ENCODE data around the gene SFRP5.
A peak's percentile ranks its signal among the peaks of the same experiment; 100 is the strongest.

Gene SFRP5, protein sequence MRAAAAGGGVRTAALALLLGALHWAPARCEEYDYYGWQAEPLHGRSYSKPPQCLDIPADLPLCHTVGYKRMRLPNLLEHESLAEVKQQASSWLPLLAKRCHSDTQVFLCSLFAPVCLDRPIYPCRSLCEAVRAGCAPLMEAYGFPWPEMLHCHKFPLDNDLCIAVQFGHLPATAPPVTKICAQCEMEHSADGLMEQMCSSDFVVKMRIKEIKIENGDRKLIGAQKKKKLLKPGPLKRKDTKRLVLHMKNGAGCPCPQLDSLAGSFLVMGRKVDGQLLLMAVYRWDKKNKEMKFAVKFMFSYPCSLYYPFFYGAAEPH

GRCh38 chr10:97771913-97772823 lies at the start of gene SFRP5:
SFRP5 (minus strand) TSS chr10:97771999; CDS start chr10:97771833, 166 bp downstream.
- H3K4me3 Mint-ChIP-seq, result peak within 1 kb of the TSS; percentile 37
- no peaks in the 10 kb centered on the region for H3K9me3 Mint-ChIP-seq
- peaks cover 3% of the 10 kb centered on the region for H3K4me1 Mint-ChIP-seq (ENCODE audit: low read depth)
- peaks cover 52% of the 10 kb centered on the region for H3K27me3 Mint-ChIP-seq (ENCODE audit: low read depth)
- peaks cover 2% of the 10 kb centered on the region for H3K36me3 Mint-ChIP-seq (ENCODE audit: low read depth)
- no peak within 1 kb of the TSS for H3K27ac Mint-ChIP-seq

- no peaks in the 10 kb centered on the region for H3K4me1 Mint-ChIP-seq (ENCODE audit: low read depth)
- no peaks in the 10 kb centered on the region for H3K9me3 Mint-ChIP-seq
- no peaks in the 10 kb centered on the region for H3K36me3 Mint-ChIP-seq (ENCODE audit: low read depth)
- peaks cover 3% of the 10 kb centered on the region for H3K27me3 Mint-ChIP-seq (ENCODE audit: low read depth)
- no peak overlapping the region for H3K27ac Mint-ChIP-seq
- no peak overlapping the region for H3K4me3 Mint-ChIP-seq
Measured at GRCh38 chr10:97820096-97820704, 48.4 kb upstream of the SFRP5 start.

GRCh38 chr10:97818572-97818971 lies 46.8 kb upstream of the SFRP5 start:
- Mint-ChIP-seq H3K4me3 (no peak overlapping the region), H3K36me3 (ENCODE audit: low read depth) (no peaks in the 10 kb centered on the region), H3K9me3 (no peaks in the 10 kb centered on the region), H3K27ac (no peak overlapping the region), H3K27me3 (ENCODE audit: low read depth) (peaks cover 3% of the 10 kb centered on the region), H3K4me1 (ENCODE audit: low read depth) (no peaks in the 10 kb centered on the region)

GRCh38 chr10:97816609-97817008 lies 44.8 kb upstream of the SFRP5 start:
- Mint-ChIP-seq H3K9me3 (no peaks in the 10 kb centered on the region), H3K4me1 (ENCODE audit: low read depth) (no peaks in the 10 kb centered on the region), H3K36me3 (ENCODE audit: low read depth) (no peaks in the 10 kb centered on the region), H3K4me3 (no peak overlapping the region), H3K27ac (no peak overlapping the region), H3K27me3 (ENCODE audit: low read depth) (peaks cover 3% of the 10 kb centered on the region)

GRCh38 chr10:97814996-97815395 lies 43.2 kb upstream of the SFRP5 start:
- peaks cover 6% of the 10 kb centered on the region for H3K27me3 Mint-ChIP-seq (ENCODE audit: low read depth)
- H3K4me1 Mint-ChIP-seq (ENCODE audit: low read depth), result no peaks in the 10 kb centered on the region
- H3K27ac Mint-ChIP-seq, result no peak overlapping the region
- H3K9me3 Mint-ChIP-seq, result no peaks in the 10 kb centered on the region
- H3K36me3 Mint-ChIP-seq (ENCODE audit: low read depth), result no peaks in the 10 kb centered on the region
- H3K4me3 Mint-ChIP-seq, result no peak overlapping the region

DNA sequence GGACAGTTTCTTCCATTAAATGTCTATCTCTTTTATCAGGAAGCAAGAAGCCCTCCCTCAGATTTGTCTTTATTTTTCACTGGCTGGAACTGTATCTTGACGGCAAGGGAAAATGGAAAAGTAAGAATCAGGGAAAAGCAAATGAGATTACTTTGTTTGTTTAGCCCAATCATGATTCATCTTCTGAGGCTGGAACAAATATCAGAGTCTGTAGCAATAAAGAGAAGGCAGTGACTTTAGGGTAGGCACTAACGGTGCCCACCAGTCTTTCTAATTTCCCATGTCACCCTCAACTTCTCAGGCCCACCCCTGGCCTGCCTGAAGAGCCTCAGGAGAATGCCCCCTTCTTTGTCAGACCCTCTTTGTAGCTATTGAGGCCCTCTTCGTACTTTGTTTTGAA lies 41.5 kb upstream of the SFRP5 start:
- no peaks in the 10 kb centered on the region for H3K36me3 Mint-ChIP-seq (ENCODE audit: low read depth)
- no peaks in the 10 kb centered on the region for H3K9me3 Mint-ChIP-seq
- H3K27me3 Mint-ChIP-seq (ENCODE audit: low read depth), result peaks cover 6% of the 10 kb centered on the region
- no peaks in the 10 kb centered on the region for H3K4me1 Mint-ChIP-seq (ENCODE audit: low read depth)
- no peak overlapping the region for H3K27ac Mint-ChIP-seq
- no peak overlapping the region for H3K4me3 Mint-ChIP-seq

- no peak overlapping the region for H3K4me3 Mint-ChIP-seq
- H3K4me1 Mint-ChIP-seq (ENCODE audit: low read depth), result no peaks in the 10 kb centered on the region
- no peaks in the 10 kb centered on the region for H3K36me3 Mint-ChIP-seq (ENCODE audit: low read depth)
- no peak overlapping the region for H3K27ac Mint-ChIP-seq
- no peaks in the 10 kb centered on the region for H3K9me3 Mint-ChIP-seq
- H3K27me3 Mint-ChIP-seq (ENCODE audit: low read depth), result peaks cover 6% of the 10 kb centered on the region
Measured at GRCh38 chr10:97812696-97813095, 40.9 kb upstream of the SFRP5 start.

GRCh38 chr10:97811958-97812357 lies 40.2 kb upstream of the SFRP5 start:
- no peak overlapping the region for H3K27ac Mint-ChIP-seq
- peaks cover 6% of the 10 kb centered on the region for H3K27me3 Mint-ChIP-seq (ENCODE audit: low read depth)
- no peaks in the 10 kb centered on the region for H3K9me3 Mint-ChIP-seq
- no peak overlapping the region for H3K4me3 Mint-ChIP-seq
- no peaks in the 10 kb centered on the region for H3K4me1 Mint-ChIP-seq (ENCODE audit: low read depth)
- H3K36me3 Mint-ChIP-seq (ENCODE audit: low read depth), result no peaks in the 10 kb centered on the region

GRCh38 chr10:97810446-97810845 lies 38.6 kb upstream of the SFRP5 start:
- Mint-ChIP-seq H3K9me3 (no peaks in the 10 kb centered on the region), H3K4me1 (ENCODE audit: low read depth) (no peaks in the 10 kb centered on the region), H3K27me3 (ENCODE audit: low read depth) (peaks cover 6% of the 10 kb centered on the region), H3K27ac (no peak overlapping the region), H3K4me3 (no peak overlapping the region), H3K36me3 (ENCODE audit: low read depth) (no peaks in the 10 kb centered on the region)

DNA sequence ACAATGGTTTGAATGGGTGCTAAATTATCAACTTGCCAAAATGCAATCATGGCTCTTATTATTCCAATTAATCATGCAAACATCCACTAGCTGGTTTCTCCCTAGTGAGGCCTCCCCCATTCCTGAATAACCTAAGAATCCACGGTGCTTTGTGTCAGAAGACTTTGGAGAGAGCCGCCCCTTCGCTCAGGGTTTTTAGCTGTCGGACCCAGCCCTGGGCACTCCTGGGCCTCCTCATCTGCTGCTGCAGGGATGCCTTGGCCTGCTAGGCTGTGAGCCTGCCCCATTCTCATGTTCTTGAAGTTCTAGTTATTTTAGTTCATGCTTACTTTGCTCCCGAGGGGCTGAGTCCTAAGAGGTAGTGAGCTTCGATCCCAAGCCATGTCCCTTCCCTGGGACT lies 34.1 kb upstream of the SFRP5 start:
- Mint-ChIP-seq H3K4me1 (ENCODE audit: low read depth) (no peaks in the 10 kb centered on the region), H3K36me3 (ENCODE audit: low read depth) (no peaks in the 10 kb centered on the region), H3K9me3 (no peaks in the 10 kb centered on the region), H3K4me3 (no peak overlapping the region), H3K27me3 (ENCODE audit: low read depth) (peaks cover 17% of the 10 kb centered on the region), H3K27ac (no peak overlapping the region)

- Mint-ChIP-seq H3K4me3 (no peak overlapping the region), H3K9me3 (no peaks in the 10 kb centered on the region), H3K36me3 (ENCODE audit: low read depth) (no peaks in the 10 kb centered on the region), H3K27ac (no peak overlapping the region), H3K4me1 (ENCODE audit: low read depth) (no peaks in the 10 kb centered on the region), H3K27me3 (ENCODE audit: low read depth) (peaks cover 10% of the 10 kb centered on the region)
Measured at GRCh38 chr10:97805096-97805884, 33.5 kb upstream of the SFRP5 start.

DNA sequence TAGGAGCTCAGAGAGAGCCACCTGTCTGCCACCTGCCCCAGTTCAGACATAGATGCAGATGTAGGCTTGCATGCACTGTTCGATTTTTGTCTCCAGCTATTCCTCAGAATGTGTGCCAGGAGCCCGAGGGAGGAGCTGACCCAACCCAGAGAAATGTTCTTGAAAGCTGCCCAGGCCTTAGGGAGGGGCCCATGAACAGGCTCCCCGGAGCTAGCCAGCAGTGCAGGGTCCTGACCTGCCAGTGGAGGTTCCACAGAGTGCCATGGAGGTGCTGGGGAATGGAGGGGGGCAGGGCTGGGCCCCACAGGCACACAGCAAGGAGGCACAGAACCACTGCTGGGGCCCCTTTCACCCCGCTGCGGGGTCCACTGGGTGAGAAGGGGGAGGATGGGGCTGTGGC lies 29.6 kb upstream of the SFRP5 start:
- H3K4me1 Mint-ChIP-seq (ENCODE audit: low read depth), result peaks cover 8% of the 10 kb centered on the region
- peaks cover 10% of the 10 kb centered on the region for H3K27me3 Mint-ChIP-seq (ENCODE audit: low read depth)
- H3K9me3 Mint-ChIP-seq, result peaks cover 23% of the 10 kb centered on the region
- H3K36me3 Mint-ChIP-seq (ENCODE audit: low read depth), result peaks cover 12% of the 10 kb centered on the region
- no peak overlapping the region for H3K4me3 Mint-ChIP-seq
- no peak overlapping the region for H3K27ac Mint-ChIP-seq

GRCh38 chr10:97800474-97800873 lies 28.7 kb upstream of the SFRP5 start:
- Mint-ChIP-seq H3K9me3 (peaks cover 23% of the 10 kb centered on the region), H3K4me1 (ENCODE audit: low read depth) (peaks cover 16% of the 10 kb centered on the region), H3K27me3 (ENCODE audit: low read depth) (peaks cover 10% of the 10 kb centered on the region), H3K4me3 (no peak overlapping the region), H3K27ac (no peak overlapping the region), H3K36me3 (ENCODE audit: low read depth) (peaks cover 13% of the 10 kb centered on the region)

- Mint-ChIP-seq H3K27me3 (ENCODE audit: low read depth) (peaks cover 10% of the 10 kb centered on the region), H3K9me3 (peaks cover 23% of the 10 kb centered on the region), H3K4me1 (ENCODE audit: low read depth) (peaks cover 16% of the 10 kb centered on the region)
Measured at GRCh38 chr10:97798958-97799610, 27.3 kb upstream of the SFRP5 start.

More at GRCh38 chr10:97798958-97799610, 27.3 kb upstream of the SFRP5 start:
- Mint-ChIP-seq H3K36me3 (ENCODE audit: low read depth) (peaks cover 13% of the 10 kb centered on the region), H3K27ac (no peak overlapping the region), H3K4me3 (no peak overlapping the region)
